Gastroesophageal sphincter (tissue), 4 donors: ENCODE results near the gene COPS7A. TPM values are rescaled to one million over a fixed set of nuclear protein-coding genes. Genes with fewer than 3 reads are reported as not detected.

Source experiments
- ATAC-seq: fragments of 150-250 bp; one replicate; pipeline ENCODE4 v1.9.1; 2016; ENCODE audit warnings: mild to moderate bottlenecking, moderate library complexity
- H3K27ac ChIP-seq, 4 donors: fragments of 200-600 bp; sonication (generic) in 3 of 4; 1 replicate in 3 of 4; 2 replicates in 1 of 4; pipeline ENCODE4 v1.5.1; 2016 to 2019
- H3K27me3 ChIP-seq: fragments of 200-600 bp; sonication (generic); one replicate; pipeline ENCODE4 v1.5.1; 2019
- H3K36me3 ChIP-seq, 2 donors: fragments of 200-600 bp; sonication (generic); one replicate each; pipeline ENCODE4 v1.5.1; 2019; ENCODE audit warnings: control low read depth in 1 of 2
- H3K4me1 ChIP-seq, 3 donors: fragments of 200-600 bp; sonication (generic); 1 replicate in 2 of 3; 2 replicates in 1 of 3; pipeline ENCODE4 v1.5.1; 2016 to 2019; ENCODE audit warnings: control low read depth in 2 of 3
- H3K4me3 ChIP-seq, 2 donors: fragments of 200-600 bp; sonication (generic); one replicate each; pipeline ENCODE4 v1.5.1; 2019; ENCODE audit warnings: mild to moderate bottlenecking in 1 of 2, moderate library complexity in 1 of 2
- H3K9me3 ChIP-seq, 3 donors: fragments of 200-600 bp; sonication (generic); one replicate each; pipeline ENCODE4 v1.5.1; 2017 to 2019; ENCODE audit warnings: control low read depth in 2 of 3
- CTCF ChIP-seq, 4 experiments: fragments of 200-600 bp in 2 of 4; fragments of 450-650 bp in 2 of 4; sonication (generic) in 1 of 4; IDR thresholded peaks; one replicate each; pipeline ENCODE4 v1.5.1; 2017 to 2019; ENCODE audit warnings: antibody characterized with exemption in 4 of 4, mild to moderate bottlenecking in 2 of 4, moderate library complexity in 2 of 4
- EP300 ChIP-seq: sonication (generic); formaldehyde crosslinking; IDR thresholded peaks from one replicate; pipeline ENCODE4 v1.6.1; 2017; ENCODE audit warnings: antibody characterized with exemption, mild to moderate bottlenecking
- POLR2A ChIP-seq, 2 donors: fragments of 450-650 bp; IDR thresholded peaks; one replicate each; pipeline ENCODE4 v1.6.1; 2017; ENCODE audit warnings: antibody characterized with exemption in 2 of 2, mild to moderate bottlenecking in 2 of 2, moderate library complexity in 1 of 2
- POLR2AphosphoS5 ChIP-seq: sonication (generic); formaldehyde crosslinking; IDR thresholded peaks from one replicate; pipeline ENCODE4 v1.6.1; 2017; ENCODE audit warnings: antibody characterized with exemption
- WGBS, 2 donors: methylation state at CpG; one replicate each; pipeline ENCODE4 v1.1.5; 2018; ENCODE audit warnings: low coverage in 1 of 2; 5-methylcytosine and 5-hydroxymethylcytosine counted together
- total RNA-seq, 4 donors: library from RNA; depleted of rRNA; stranded (reverse); fragments of >200 nt; gene quantifications; one replicate each; pipeline ENCODE4 v1.1.0, GENCODE V29; 2016

COPS7A gene
- total RNA-seq, 4 donors from 2014 or later: 54.4 to 69.5 (median 55.4) TPM

GRCh38 chr12:6745741-6746525, 22.1 kb downstream of the COPS7A start:
- peak; percentile 51 for ATAC-seq
- H3K4me1 ChIP-seq: peaks cover 0 to 13% (median 0%) of the 10 kb centered on the region in 3 donors
- peak overlapping the region in 3 of 4 donors; percentile 22 to 41 (median 29) for H3K27ac ChIP-seq
- H3K4me3 ChIP-seq: no peak overlapping the region
- no peaks in the 10 kb centered on the region for H3K9me3 ChIP-seq
- H3K36me3 ChIP-seq: peaks cover 0 to 50% of the 10 kb centered on the region in 2 donors
- TF ChIP-seq EP300: no peak
- 69 to 100% methylated on average over 1 to 7 of the region's 13 CpGs for WGBS, 2 donors
- no peaks in the 10 kb centered on the region for H3K27me3 ChIP-seq

GRCh38 chr12:6747216-6747615, 23.4 kb downstream of the COPS7A start:
- WGBS, 2 donors: 48 to 54% methylated on average over 2 to 4 of the region's 4 CpGs
- peaks cover 0 to 26% (median 6%) of the 10 kb centered on the region in 3 donors for H3K4me1 ChIP-seq
- no peak overlapping the region for H3K27ac ChIP-seq
- H3K36me3 ChIP-seq: peaks cover 0 to 62% of the 10 kb centered on the region in 2 donors
- no peaks in the 10 kb centered on the region for H3K27me3 ChIP-seq
- H3K9me3 ChIP-seq: no peaks in the 10 kb centered on the region
- ATAC-seq: no peak
- no peak overlapping the region for H3K4me3 ChIP-seq
- TF ChIP-seq CTCF (IDR thresholded peaks at IDR 0.05): no peak
- no peak for TF ChIP-seq POLR2A (IDR thresholded peaks at IDR 0.05)
- TF ChIP-seq EP300: no peak
- TF ChIP-seq POLR2AphosphoS5: no peak

- 70% methylated on average over 2 of the region's 28 CpGs; no CpG with 5 or more reads in 1 of the 2 donors for WGBS, 2 donors
- Histone ChIP-seq H3K27me3 (no peaks in the 10 kb centered on the region), H3K4me3 (no peak overlapping the region), H3K27ac (no peak overlapping the region), H3K4me1 (peaks cover 0 to 31% (median 8%) of the 10 kb centered on the region in 3 donors), H3K9me3 (no peaks in the 10 kb centered on the region), H3K36me3 (peaks cover 0 to 62% of the 10 kb centered on the region in 2 donors)
- no peak for ATAC-seq
- no peak for TF ChIP-seq POLR2A (IDR thresholded peaks at IDR 0.05)
- TF ChIP-seq POLR2AphosphoS5: no peak
- no peak for TF ChIP-seq CTCF (IDR thresholded peaks at IDR 0.05)
- TF ChIP-seq EP300: no peak
These were observed 24.9 kb downstream of the COPS7A start for GRCh38 chr12:6748761-6749160.

- ATAC-seq: no peak
- 41 to 59% methylated on average over 2 to 4 of the region's 4 CpGs for WGBS, 2 donors
- no peaks in the 10 kb centered on the region for H3K27me3 ChIP-seq
- no peaks in the 10 kb centered on the region for H3K9me3 ChIP-seq
- TF ChIP-seq POLR2AphosphoS5: no peak
- TF ChIP-seq CTCF (IDR thresholded peaks at IDR 0.05): no peak
- TF ChIP-seq POLR2A (IDR thresholded peaks at IDR 0.05): no peak
- no peak for TF ChIP-seq EP300
- peaks cover 0 to 62% of the 10 kb centered on the region in 2 donors for H3K36me3 ChIP-seq
- no peak overlapping the region for H3K4me3 ChIP-seq
- H3K4me1 ChIP-seq: peaks cover 0 to 44% (median 10%) of the 10 kb centered on the region in 3 donors
- H3K27ac ChIP-seq: no peak overlapping the region
These were observed 26.7 kb downstream of the COPS7A start for GRCh38 chr12:6750506-6750905.

GRCh38 chr12:6751767-6752166, 27.9 kb downstream of the COPS7A start:
- Histone ChIP-seq H3K9me3 (no peaks in the 10 kb centered on the region), H3K4me3 (peak overlapping the region in 1 of 2 donors; percentile 96), H3K4me1 (peaks cover 0 to 44% (median 10%) of the 10 kb centered on the region in 3 donors), H3K27me3 (no peaks in the 10 kb centered on the region), H3K36me3 (peaks cover 0 to 53% of the 10 kb centered on the region in 2 donors), H3K27ac (peak overlapping the region; percentile 94 to 99 (median 96))
- TF ChIP-seq CTCF (IDR thresholded peaks at IDR 0.05) (no peak), EP300 (no peak), POLR2A (IDR thresholded peaks at IDR 0.05) (no peak), POLR2AphosphoS5 (no peak)
- WGBS, 2 donors: 80% methylated on average over 4 of the region's 7 CpGs; no CpG with 5 or more reads in 1 of the 2 donors
- no peak for ATAC-seq
